Panc1 (cell line): ENCODE measurements around the gene DNPH1.

ENCODE experiments used
- SIN3A ChIP-seq: IDR thresholded peaks from 2 replicates; pipeline ENCODE4 v1.6.1; 2012; ENCODE audit warnings: low read depth, mild to moderate bottlenecking, low read length, moderate library complexity, borderline replicate concordance; ENCODE audit not compliant: insufficient read depth
- TF ChIP-seq, protein P1 (sequence below): fragments of 450-650 bp; IDR thresholded peaks from 2 replicates; pipeline ENCODE4 v1.5.1; 2017; ENCODE audit warnings: mild to moderate bottlenecking

DNA sequence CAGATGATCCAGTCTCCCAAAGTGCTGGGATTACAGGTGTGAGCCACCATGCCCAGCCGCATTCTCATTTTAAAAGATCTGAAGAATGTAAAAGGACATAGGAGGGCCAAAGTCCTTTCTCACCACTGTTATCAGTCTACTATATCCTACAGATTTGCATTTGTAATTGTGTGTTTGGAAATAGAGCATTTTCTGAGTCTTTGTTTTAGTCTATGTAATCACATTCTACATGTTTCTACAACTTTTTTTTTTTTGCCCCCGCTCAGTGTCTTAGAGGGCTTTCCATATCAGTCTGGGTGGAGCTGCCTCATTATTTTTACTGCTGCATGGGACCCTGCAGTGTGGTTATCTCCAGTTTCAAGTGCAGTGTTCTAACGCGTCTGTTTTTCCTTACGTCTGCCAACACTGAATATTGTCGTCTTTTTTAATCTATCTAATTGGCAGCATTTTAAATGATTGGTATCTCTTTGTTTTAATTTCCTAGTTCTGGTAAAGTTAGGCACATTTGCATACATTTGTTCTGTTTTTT lies 39.4 kb downstream of the DNPH1 start:
- TF ChIP-seq, protein P1, sequence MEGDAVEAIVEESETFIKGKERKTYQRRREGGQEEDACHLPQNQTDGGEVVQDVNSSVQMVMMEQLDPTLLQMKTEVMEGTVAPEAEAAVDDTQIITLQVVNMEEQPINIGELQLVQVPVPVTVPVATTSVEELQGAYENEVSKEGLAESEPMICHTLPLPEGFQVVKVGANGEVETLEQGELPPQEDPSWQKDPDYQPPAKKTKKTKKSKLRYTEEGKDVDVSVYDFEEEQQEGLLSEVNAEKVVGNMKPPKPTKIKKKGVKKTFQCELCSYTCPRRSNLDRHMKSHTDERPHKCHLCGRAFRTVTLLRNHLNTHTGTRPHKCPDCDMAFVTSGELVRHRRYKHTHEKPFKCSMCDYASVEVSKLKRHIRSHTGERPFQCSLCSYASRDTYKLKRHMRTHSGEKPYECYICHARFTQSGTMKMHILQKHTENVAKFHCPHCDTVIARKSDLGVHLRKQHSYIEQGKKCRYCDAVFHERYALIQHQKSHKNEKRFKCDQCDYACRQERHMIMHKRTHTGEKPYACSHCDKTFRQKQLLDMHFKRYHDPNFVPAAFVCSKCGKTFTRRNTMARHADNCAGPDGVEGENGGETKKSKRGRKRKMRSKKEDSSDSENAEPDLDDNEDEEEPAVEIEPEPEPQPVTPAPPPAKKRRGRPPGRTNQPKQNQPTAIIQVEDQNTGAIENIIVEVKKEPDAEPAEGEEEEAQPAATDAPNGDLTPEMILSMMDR = no peak
- TF ChIP-seq SIN3A = no peak
